Left hindlimb (tissue), 1 donor: ENCODE data around the gene STRADA.

Experiments
- DNase-seq: peaks from one replicate; pipeline ENCODE4 v3.0.0-alpha.2; 2018

Gene STRADA

GRCh38 chr17:63681530-63681929, 60.1 kb downstream of the STRADA start:
- DNase-seq = no peak

GRCh38 chr17:63680700-63681099, 60.9 kb downstream of the STRADA start:
- DNase-seq = no peak

GRCh38 chr17:63679214-63679613, 62.4 kb downstream of the STRADA start:
- no peak for DNase-seq

- DNase-seq = no peak
Observed at GRCh38 chr17:63676584-63676983, 65.0 kb downstream of the STRADA start.

- DNase-seq = no peak
Observed at GRCh38 chr17:63675607-63676546, 65.7 kb downstream of the STRADA start.

GRCh38 chr17:63675231-63675606, 66.4 kb downstream of the STRADA start:
- DNase-seq = no peak

GRCh38 chr17:63672856-63673255, 68.7 kb downstream of the STRADA start:
- no peak for DNase-seq

GRCh38 chr17:63665527-63666214, 75.9 kb downstream of the STRADA start:
- no peak for DNase-seq

GRCh38 chr17:63659850-63660249, 81.7 kb downstream of the STRADA start:
- DNase-seq = no peak

GRCh38 chr17:63658366-63658765, 83.2 kb downstream of the STRADA start:
- DNase-seq = no peak

GRCh38 chr17:63657786-63658185, 83.8 kb downstream of the STRADA start:
- no peak for DNase-seq

GRCh38 chr17:63653050-63653449, 88.5 kb downstream of the STRADA start:
- DNase-seq = no peak
